ENCODE measurements around the gene OCA2. TPM values are rescaled to one million over a fixed set of nuclear protein-coding genes. Genes with fewer than 3 reads are reported as not detected.

The OCA2 gene
- total and polyA plus RNA-seq, 4 donors = 0.49 to 23.0 (median 2.3) TPM

GRCh38 chr15:28104326-28104725 lies 5.2 kb upstream of the OCA2 start:
- no peak for TF ChIP-seq CTCF (IDR thresholded peaks at IDR 0.05; ENCODE audit: control extremely low read depth, extremely low read depth)
- H3K9me3 ChIP-seq (ENCODE audit: control insufficient read depth in 4 of 4, insufficient read depth in 3 of 4, low read length in 3 of 4) = peaks cover 0 to 5% (median 0%) of the 10 kb centered on the region in 4 donors
- DNase-seq (no peak), ATAC-seq (ENCODE audit: insufficient read depth, low FRiP score) (no peak)
- H3K27ac ChIP-seq (ENCODE audit: low read depth in 1 of 2, low read length in 1 of 2) = no peak overlapping the region
- H3K36me3 ChIP-seq (ENCODE audit: control insufficient read depth in 4 of 4, insufficient read depth in 4 of 4, low read length in 4 of 4) = no peaks in the 10 kb centered on the region
- no peak overlapping the region for H3K9ac ChIP-seq (ENCODE audit: insufficient read depth in 1 of 2, low read length in 2 of 2)
- 95% methylated on average over 10 of the region's 10 CpGs for WGBS, 2 donors
- H3K27me3 ChIP-seq (ENCODE audit: control insufficient read depth in 3 of 3, insufficient read depth in 3 of 3, low read length in 2 of 3) = peaks cover 0 to 25% (median 0%) of the 10 kb centered on the region in 3 donors
- H3K4me1 ChIP-seq (ENCODE audit: control insufficient read depth in 5 of 5, insufficient read depth in 5 of 5, low read length in 5 of 5) = peaks cover 4 to 18% (median 7%) of the 10 kb centered on the region in 5 donors
- H3K4me3 ChIP-seq = no peak overlapping the region

GRCh38 chr15:28103831-28104230 lies 4.7 kb upstream of the OCA2 start:
- H3K27ac ChIP-seq (ENCODE audit: low read depth in 1 of 2, low read length in 1 of 2) = no peak overlapping the region
- H3K4me1 ChIP-seq (ENCODE audit: control insufficient read depth in 5 of 5, insufficient read depth in 5 of 5, low read length in 5 of 5) = peaks cover 4 to 20% (median 10%) of the 10 kb centered on the region in 5 donors
- no peak for ATAC-seq (ENCODE audit: insufficient read depth, low FRiP score)
- DNase-seq = peak in 1 of 3 donors; percentile 7
- 90 to 91% methylated on average over 10 of the region's 10 CpGs for WGBS, 2 donors
- TF ChIP-seq CTCF (IDR thresholded peaks at IDR 0.05; ENCODE audit: control extremely low read depth, extremely low read depth) = no peak
- H3K4me3 ChIP-seq = no peak overlapping the region
- H3K36me3 ChIP-seq (ENCODE audit: control insufficient read depth in 4 of 4, insufficient read depth in 4 of 4, low read length in 4 of 4) = no peaks in the 10 kb centered on the region
- peaks cover 0 to 25% (median 0%) of the 10 kb centered on the region in 3 donors for H3K27me3 ChIP-seq (ENCODE audit: control insufficient read depth in 3 of 3, insufficient read depth in 3 of 3, low read length in 2 of 3)
- peaks cover 0 to 5% (median 0%) of the 10 kb centered on the region in 4 donors for H3K9me3 ChIP-seq (ENCODE audit: control insufficient read depth in 4 of 4, insufficient read depth in 3 of 4, low read length in 3 of 4)
- no peak overlapping the region for H3K9ac ChIP-seq (ENCODE audit: insufficient read depth in 1 of 2, low read length in 2 of 2)

GRCh38 chr15:28101983-28102441 lies 2.9 kb upstream of the OCA2 start:
- peaks cover 0 to 5% (median 0%) of the 10 kb centered on the region in 4 donors for H3K9me3 ChIP-seq (ENCODE audit: control insufficient read depth in 4 of 4, insufficient read depth in 3 of 4, low read length in 3 of 4)
- H3K27me3 ChIP-seq (ENCODE audit: control insufficient read depth in 3 of 3, insufficient read depth in 3 of 3, low read length in 2 of 3) = peaks cover 0 to 29% (median 0%) of the 10 kb centered on the region in 3 donors
- H3K27ac ChIP-seq (ENCODE audit: low read depth in 1 of 2, low read length in 1 of 2) = no peak overlapping the region
- no peaks in the 10 kb centered on the region for H3K36me3 ChIP-seq (ENCODE audit: control insufficient read depth in 4 of 4, insufficient read depth in 4 of 4, low read length in 4 of 4)
- 73 to 83% methylated on average over 10 of the region's 10 CpGs for WGBS, 2 donors
- DNase-seq = no peak
- H3K9ac ChIP-seq (ENCODE audit: insufficient read depth in 1 of 2, low read length in 2 of 2) = no peak overlapping the region
- ATAC-seq (ENCODE audit: insufficient read depth, low FRiP score) = no peak
- no peak for TF ChIP-seq CTCF (IDR thresholded peaks at IDR 0.05; ENCODE audit: control extremely low read depth, extremely low read depth)
- H3K4me3 ChIP-seq = no peak overlapping the region
- H3K4me1 ChIP-seq (ENCODE audit: control insufficient read depth in 5 of 5, insufficient read depth in 5 of 5, low read length in 5 of 5) = peaks cover 4 to 31% (median 8%) of the 10 kb centered on the region in 5 donors

- Histone ChIP-seq H3K36me3 (ENCODE audit: control insufficient read depth in 4 of 4, insufficient read depth in 4 of 4, low read length in 4 of 4) (no peaks in the 10 kb centered on the region), H3K9ac (ENCODE audit: insufficient read depth in 1 of 2, low read length in 2 of 2) (no peak overlapping the region), H3K27ac (ENCODE audit: low read depth in 1 of 2, low read length in 1 of 2) (no peak overlapping the region), H3K4me1 (ENCODE audit: control insufficient read depth in 5 of 5, insufficient read depth in 5 of 5, low read length in 5 of 5) (peaks cover under 1 to 34% (median 10%) of the 10 kb centered on the region in 5 donors), H3K9me3 (ENCODE audit: control insufficient read depth in 4 of 4, insufficient read depth in 3 of 4, low read length in 3 of 4) (peaks cover 0 to 5% (median 0%) of the 10 kb centered on the region in 4 donors), H3K4me3 (no peak overlapping the region), H3K27me3 (ENCODE audit: control insufficient read depth in 3 of 3, insufficient read depth in 3 of 3, low read length in 2 of 3) (peaks cover 0 to 26% (median 0%) of the 10 kb centered on the region in 3 donors)
- ATAC-seq (ENCODE audit: insufficient read depth, low FRiP score) (no peak), DNase-seq (peak in 1 of 3 donors; percentile 9)
- WGBS, 2 donors = 82 to 84% methylated on average over 8 of the region's 8 CpGs
- TF ChIP-seq CTCF (IDR thresholded peaks at IDR 0.05; ENCODE audit: control extremely low read depth, extremely low read depth) = no peak
Observed at GRCh38 chr15:28101201-28101600, 2.1 kb upstream of the OCA2 start.

Data from lung (tissue), 12 donors.